HepG2 (cell line): ENCODE data around the gene GLIPR1L1. TPM values are rescaled to one million over a fixed set of nuclear protein-coding genes. Genes with fewer than 3 reads are reported as not detected.
"Not testable (repeated sequence)": the region's sequence is repeated elsewhere in the genome, so short reads cannot be mapped to it uniquely, and the experiment has no call there.

Experiments
- ATAC-seq: fragments of 200-7000 bp; cut with Tn5 transposase; 3 replicates; pipeline ENCODE4 v1.9.1; 2020; ENCODE audit warnings: mild to moderate bottlenecking, moderate library complexity
- BruUV-seq: library from RNA; stranded (reverse); fragments of 400-500 nt; replicated peaks from 2 replicates; lab custom pipeline; 2021; lab: Mats Ljungman, UMichigan
- CTCF ChIA-PET: fragments of 300-600 bp; formaldehyde crosslinking; extraction: SDS; loops from one replicate; lab custom pipeline; 2021; ENCODE audit warnings: low total read pairs, inconsistent platforms, low intra/inter-chr PET ratio; lab: Yijun Ruan, JAX
- POLR2A ChIA-PET: fragments of 350-600 bp; sonication (Branson Sonifier 250); formaldehyde crosslinking; loops from one replicate; lab custom pipeline; 2020; ENCODE audit warnings: antibody characterized with exemption, inconsistent platforms; lab: Yijun Ruan, JAX
- DNase-seq: peaks from one replicate; pipeline ENCODE4 v3.0.0-alpha.2; 2015; ENCODE audit warnings: low spot score
- FAIRE-seq: peaks from 3 replicates; lab custom pipeline; 2011; peaks lifted over from hg19 to GRCh38; lab: Jason Lieb, UNC
- H2AFZ ChIP-seq: one replicate; pipeline ENCODE4 v1.6.1; 2011; ENCODE audit warnings: low read length, inconsistent platforms
- H3K27ac ChIP-seq: fragments of 300-600 bp; 3 replicates; pipeline ENCODE4 v1.8.0; 2011; ENCODE audit warnings: mixed run types, mild to moderate bottlenecking, mixed read lengths, low read length, inconsistent platforms; ENCODE audit not compliant: insufficient read depth; ENCODE audit errors: extremely low read length
- H3K27me3 ChIP-seq, 2 experiments: fragments of 200-600 bp in 1 of 2; 2 replicates in 1 of 2; 3 replicates in 1 of 2; pipeline versions ENCODE4 v1.6.0 to v1.8.0; 2011; ENCODE audit warnings: low read length in 2 of 2, mild to moderate bottlenecking in 2 of 2, moderate library complexity in 2 of 2, inconsistent platforms in 1 of 2; ENCODE audit not compliant: insufficient read depth in 2 of 2, control insufficient read depth in 1 of 2
- H3K36me3 ChIP-seq, 2 experiments: fragments of 200-600 bp in 1 of 2; replicated peaks in 1 of 2; 2 replicates in 1 of 2; 3 replicates in 1 of 2; pipeline versions ENCODE4 v1.5.1 to v1.8.0; 2011; ENCODE audit warnings: low read length in 2 of 2, inconsistent platforms in 1 of 2; ENCODE audit not compliant: insufficient read depth in 2 of 2, control insufficient read depth in 1 of 2
- H3K4me1 ChIP-seq: 2 replicates; pipeline ENCODE4 v1.5.1; 2012; ENCODE audit warnings: low read length, inconsistent platforms; ENCODE audit not compliant: insufficient read depth
- H3K4me2 ChIP-seq: 2 replicates; pipeline ENCODE4 v1.6.0; 2011; ENCODE audit warnings: low read depth, low read length, inconsistent platforms
- H3K4me3 ChIP-seq, 3 experiments: fragments of 200-600 bp in 1 of 3; sonication (generic), shearing (Covaris generic) in 1 of 3; replicated peaks in 1 of 3; 2 replicates each; pipeline ENCODE4 v1.5.1; 2011 to 2016; ENCODE audit warnings: low read length in 3 of 3, inconsistent platforms in 2 of 3, low read depth in 2 of 3, mild to moderate bottlenecking in 2 of 3, control low read depth in 1 of 3, mixed read lengths in 1 of 3; ENCODE audit not compliant: insufficient read depth in 1 of 3
- H3K79me2 ChIP-seq: one replicate; pipeline ENCODE4 v1.6.1; 2011; ENCODE audit warnings: low read length, inconsistent platforms; ENCODE audit not compliant: insufficient read depth
- H3K9ac ChIP-seq: 2 replicates; pipeline ENCODE4 v1.6.0; 2011; ENCODE audit warnings: mild to moderate bottlenecking, low read depth, low read length, inconsistent platforms; ENCODE audit not compliant: insufficient read depth
- H3K9me3 ChIP-seq: 2 replicates; pipeline ENCODE4 v1.5.1; 2012; ENCODE audit warnings: mild to moderate bottlenecking, low read length
- H4K20me1 ChIP-seq: 2 replicates; pipeline ENCODE4 v1.6.0; 2011; ENCODE audit warnings: inconsistent platforms, mild to moderate bottlenecking, low read length, moderate library complexity; ENCODE audit not compliant: insufficient read depth
- ARNT ChIP-seq: fragments of 450-650 bp; IDR thresholded peaks from 2 replicates; pipeline ENCODE4 v1.6.1; 2017
- HES4 ChIP-seq: sonication (generic); formaldehyde crosslinking; IDR thresholded peaks from 2 replicates; pipeline ENCODE4 v1.9.0; 2021; ENCODE audit warnings: mild to moderate bottlenecking, missing genetic modification reagents, borderline replicate concordance
- MAF1 ChIP-seq: sonication (generic); formaldehyde crosslinking; IDR thresholded peaks from 2 replicates; pipeline ENCODE4 v1.5.0; 2020; ENCODE audit warnings: missing genetic modification reagents, borderline replicate concordance
- MATR3 ChIP-seq: sonication (generic); formaldehyde crosslinking; IDR thresholded peaks from 2 replicates; pipeline ENCODE4 v1.4.0; 2020; ENCODE audit warnings: missing genetic modification reagents
- RXRA ChIP-seq: sonication (generic); formaldehyde crosslinking; IDR thresholded peaks from 2 replicates; pipeline ENCODE4 v1.5.1; 2020; ENCODE audit warnings: missing genetic modification reagents
- ZEB1 ChIP-seq: IDR thresholded peaks from 2 replicates; pipeline ENCODE4 v1.6.1; 2012; ENCODE audit warnings: mild to moderate bottlenecking, low read depth, inconsistent platforms; ENCODE audit not compliant: insufficient replicate concordance
- ZNF549 ChIP-seq: sonication (generic); formaldehyde crosslinking; IDR thresholded peaks from 2 replicates; pipeline ENCODE4 v1.5.0; 2020; ENCODE audit warnings: missing genetic modification reagents
- ZNF598 ChIP-seq: sonication (generic); formaldehyde crosslinking; IDR thresholded peaks from 2 replicates; pipeline ENCODE4 v1.5.1; 2020; ENCODE audit warnings: mild to moderate bottlenecking, missing genetic modification reagents, borderline replicate concordance
- WGBS: methylation state at CpG from one replicate; pipeline ENCODE4 v1.1.6; 2017; ENCODE audit warnings: low lambda C conversion rate; 5-methylcytosine and 5-hydroxymethylcytosine counted together
- in situ Hi-C: cut with HindIII; loops from 2 replicates; pipeline ENCODE4 v1.10.0; 2017; ENCODE audit warnings: low pct_unique_long_range_greater_than_20kb; ENCODE audit not compliant: extremely low pct_ligation_motif_present
- intact Hi-C: fragments of 100-400 bp; cut with micrococcal nuclease; formaldehyde crosslinking; loops from one replicate; pipeline ENCODE4 v1.10.0; 2022; ENCODE audit not compliant: unreplicated experiment
- polyA plus RNA-seq, 8 experiments: library from polyadenylated mRNA; depleted of rRNA in 3 of 8; stranded (reverse) in 7 of 8; unstranded in 1 of 8; fragments of >200 nt; fragmentation: Illumina TruSeq in 4 of 8; extraction: Trizol in 4 of 8; gene quantifications; 2 replicates each; pipeline versions ENCODE4 v1.2.1 to v1.2.3, GENCODE V29; 2011 to 2016; ENCODE audit warnings: low read depth in 4 of 8, missing spikeins in 1 of 8, mixed read lengths in 1 of 8; ENCODE audit not compliant: insufficient read depth in 1 of 8
- total RNA-seq, 5 experiments: library from RNA; depleted of rRNA; stranded (reverse); fragments of >200 nt; fragmentation: Illumina TruSeq; extraction: Trizol; gene quantifications; 2 replicates each; pipeline ENCODE4 v1.2.3, GENCODE V29; 2016; ENCODE audit warnings: low read depth in 1 of 5
- TF ChIP-seq, protein P1 (sequence below): sonication (generic); formaldehyde crosslinking; IDR thresholded peaks from 2 replicates; pipeline ENCODE4 v1.4.0; 2020; ENCODE audit warnings: missing genetic modification reagents
- TF ChIP-seq, protein P2 (sequence below): sonication (generic); formaldehyde crosslinking; conservative IDR thresholded peaks from 2 replicates; pipeline ENCODE4 v1.8.0; 2022; ENCODE audit warnings: mild to moderate bottlenecking, moderate library complexity, missing genetic modification reagents

GLIPR1L1 gene
- total and polyA plus RNA-seq, 2 of the 13 experiments (the other 11 are each of a cell fraction or from before 2014, with no cell fraction given), result not detected

DNA sequence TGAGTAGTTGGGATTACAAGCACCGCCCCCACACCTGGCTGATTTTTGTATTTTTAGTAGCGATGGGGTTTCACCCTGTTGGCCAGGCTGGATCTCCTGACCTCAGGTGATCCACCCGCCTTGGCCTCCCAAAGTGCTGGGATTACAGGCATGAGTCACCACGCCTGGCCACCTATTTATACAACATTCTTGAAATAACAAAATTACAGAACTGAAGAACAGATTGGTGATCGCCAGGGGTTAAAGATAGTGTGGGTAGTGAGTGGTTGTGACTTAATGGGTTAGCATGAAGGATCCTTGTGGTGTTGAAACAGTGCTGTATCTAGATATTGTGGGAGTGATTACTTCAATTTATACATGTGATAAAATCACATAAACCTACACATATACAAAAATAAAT is 7.4 kb downstream of the GLIPR1L1 start (continued):
- TF ChIP-seq ZNF598 (CRISPR knock-in tag) (no peak), HES4 (CRISPR knock-in tag) (no peak), MAF1 (CRISPR knock-in tag) (no peak), RXRA (CRISPR knock-in tag) (no peak)

DNA sequence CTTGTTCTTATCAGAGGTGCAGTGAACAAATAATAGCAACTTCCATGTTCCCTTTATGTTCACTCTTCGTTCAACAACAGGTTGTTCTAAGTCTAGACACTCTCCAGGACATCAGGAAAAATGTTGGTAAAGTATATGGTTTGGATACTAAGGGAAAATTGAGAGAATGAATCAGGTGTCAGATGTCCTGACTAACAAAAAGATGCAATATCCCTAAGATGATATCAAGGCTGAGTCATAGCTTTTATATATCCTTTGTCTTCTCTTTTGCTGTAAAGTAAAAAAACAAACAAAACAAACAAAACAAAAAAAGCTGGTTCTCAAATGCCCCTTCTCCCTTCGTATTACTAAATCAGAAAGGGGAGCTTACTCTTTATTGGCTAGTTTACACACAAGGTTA is 11.1 kb downstream of the GLIPR1L1 start:
- TF ChIP-seq, protein P1, sequence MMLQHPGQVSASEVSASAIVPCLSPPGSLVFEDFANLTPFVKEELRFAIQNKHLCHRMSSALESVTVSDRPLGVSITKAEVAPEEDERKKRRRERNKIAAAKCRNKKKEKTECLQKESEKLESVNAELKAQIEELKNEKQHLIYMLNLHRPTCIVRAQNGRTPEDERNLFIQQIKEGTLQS, result no peak
- TF ChIP-seq ZEB1, result no peak
- TF ChIP-seq, protein P2, sequence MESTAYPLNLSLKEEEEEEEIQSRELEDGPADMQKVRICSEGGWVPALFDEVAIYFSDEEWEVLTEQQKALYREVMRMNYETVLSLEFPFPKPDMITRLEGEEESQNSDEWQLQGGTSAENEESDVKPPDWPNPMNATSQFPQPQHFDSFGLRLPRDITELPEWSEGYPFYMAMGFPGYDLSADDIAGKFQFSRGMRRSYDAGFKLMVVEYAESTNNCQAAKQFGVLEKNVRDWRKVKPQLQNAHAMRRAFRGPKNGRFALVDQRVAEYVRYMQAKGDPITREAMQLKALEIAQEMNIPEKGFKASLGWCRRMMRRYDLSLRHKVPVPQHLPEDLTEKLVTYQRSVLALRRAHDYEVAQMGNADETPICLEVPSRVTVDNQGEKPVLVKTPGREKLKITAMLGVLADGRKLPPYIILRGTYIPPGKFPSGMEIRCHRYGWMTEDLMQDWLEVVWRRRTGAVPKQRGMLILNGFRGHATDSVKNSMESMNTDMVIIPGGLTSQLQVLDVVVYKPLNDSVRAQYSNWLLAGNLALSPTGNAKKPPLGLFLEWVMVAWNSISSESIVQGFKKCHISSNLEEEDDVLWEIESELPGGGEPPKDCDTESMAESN (CRISPR knock-in tag), result no peak
- no peak for TF ChIP-seq ARNT
- no peak for TF ChIP-seq MATR3 (CRISPR knock-in tag)
- no peak for TF ChIP-seq ZNF549
- TF ChIP-seq, all 625 proteins: peak for 0
- H4K20me1 ChIP-seq, result no peaks in the 10 kb centered on the region
- H3K4me2 ChIP-seq, result no peak overlapping the region
- H3K4me1 ChIP-seq, result no peaks in the 10 kb centered on the region
- ATAC-seq (no peak), FAIRE-seq (no peak), DNase-seq (no peak)
- no peaks in the 10 kb centered on the region for H3K9me3 ChIP-seq
- H3K79me2 ChIP-seq, result no peaks in the 10 kb centered on the region
- no peak overlapping the region for H2AFZ ChIP-seq
- no TSS peak for BruUV-seq
- H3K27ac ChIP-seq, result no peak overlapping the region
- POLR2A ChIA-PET, result no interaction called here
- in situ Hi-C loops, result no loop called here
- CTCF ChIA-PET, result no interaction called here
- H3K36me3 ChIP-seq, result no peaks in the 10 kb centered on the region
- no peak overlapping the region for H3K4me3 ChIP-seq
- H3K27me3 ChIP-seq, result no peaks in the 10 kb centered on the region
- intact Hi-C loops, result no loop called here
- WGBS, result 2% methylated on average over 2 of the region's 2 CpGs
- no peak overlapping the region for H3K9ac ChIP-seq

- CTCF ChIA-PET, FAIRE-seq, POLR2A ChIA-PET, H3K4me1 ChIP-seq, H3K4me2 ChIP-seq, H3K4me3 ChIP-seq, H4K20me1 ChIP-seq, H3K36me3 ChIP-seq, intact Hi-C loops, H3K9ac ChIP-seq, H3K27ac ChIP-seq, BruUV-seq, in situ Hi-C loops, ATAC-seq, DNase-seq, H3K9me3 ChIP-seq, H3K79me2 ChIP-seq, H3K27me3 ChIP-seq, H2AFZ ChIP-seq: not testable (repeated sequence)
- WGBS, result 8% methylated on average over 6 of the region's 6 CpGs
These were observed 11.7 kb downstream of the GLIPR1L1 start for GRCh38 chr12:75346215-75346614.
